ENCODE results near the gene DICER1. TPM values are rescaled to one million over a fixed set of nuclear protein-coding genes. Genes with fewer than 3 reads are reported as not detected.

The DICER1 gene
- total RNA-seq, 1 donor from 2014 or later = 134 TPM

GRCh38 chr14:95062220-95062619, 95.1 kb downstream of the DICER1 start:
- Histone ChIP-seq H3K4me3 (no peak overlapping the region), H3K27me3 (no peaks in the 10 kb centered on the region), H3K36me3 (no peaks in the 10 kb centered on the region), H3K27ac (no peak overlapping the region), H3K4me1 (no peaks in the 10 kb centered on the region), H3K9me3 (no peaks in the 10 kb centered on the region)
- TF ChIP-seq CTCF (IDR thresholded peaks at IDR 0.05) = no peak
- no peak for DNase-seq (ENCODE audit: low spot score in 2 of 2)
- intact Hi-C loops (cut with DNase I) = no loop called here

- intact Hi-C loops (cut with DNase I) = no loop called here
- Histone ChIP-seq H3K9me3 (no peaks in the 10 kb centered on the region), H3K36me3 (no peaks in the 10 kb centered on the region), H3K4me3 (no peak overlapping the region), H3K27ac (no peak overlapping the region), H3K27me3 (no peaks in the 10 kb centered on the region), H3K4me1 (no peaks in the 10 kb centered on the region)
- no peak for TF ChIP-seq CTCF (IDR thresholded peaks at IDR 0.05)
- DNase-seq (ENCODE audit: low spot score in 2 of 2) = no peak
Observed at GRCh38 chr14:95061317-95062093, 95.8 kb downstream of the DICER1 start.

GRCh38 chr14:95059126-95059525, 98.2 kb downstream of the DICER1 start:
- no peak overlapping the region for H3K4me3 ChIP-seq
- H3K4me1 ChIP-seq = no peaks in the 10 kb centered on the region
- no peaks in the 10 kb centered on the region for H3K36me3 ChIP-seq
- TF ChIP-seq CTCF (IDR thresholded peaks at IDR 0.05) = no peak
- DNase-seq (ENCODE audit: low spot score in 2 of 2) = no peak
- no peak overlapping the region for H3K27ac ChIP-seq
- H3K27me3 ChIP-seq = no peaks in the 10 kb centered on the region
- H3K9me3 ChIP-seq = no peaks in the 10 kb centered on the region
- intact Hi-C loops (cut with DNase I) = no loop called here

- Histone ChIP-seq H3K36me3 (no peaks in the 10 kb centered on the region), H3K27me3 (no peaks in the 10 kb centered on the region), H3K27ac (no peak overlapping the region), H3K4me3 (no peak overlapping the region), H3K4me1 (no peaks in the 10 kb centered on the region), H3K9me3 (no peaks in the 10 kb centered on the region)
- no peak for DNase-seq (ENCODE audit: low spot score in 2 of 2)
- TF ChIP-seq CTCF (IDR thresholded peaks at IDR 0.05) = no peak
- intact Hi-C loops (cut with DNase I) = no loop called here
Observed at GRCh38 chr14:95058491-95058890, 98.8 kb downstream of the DICER1 start.

- intact Hi-C loops (cut with DNase I) = no loop called here
- Histone ChIP-seq H3K4me1 (no peaks in the 10 kb centered on the region), H3K36me3 (no peaks in the 10 kb centered on the region), H3K4me3 (no peak overlapping the region), H3K9me3 (no peaks in the 10 kb centered on the region), H3K27me3 (no peaks in the 10 kb centered on the region), H3K27ac (no peak overlapping the region)
- DNase-seq (ENCODE audit: low spot score in 2 of 2) = no peak
- TF ChIP-seq CTCF (IDR thresholded peaks at IDR 0.05) = no peak
Observed at GRCh38 chr14:95057851-95058250, 99.5 kb downstream of the DICER1 start.

Data from ascending aorta (tissue), 2 donors.